GM21619 (cell line): ENCODE data around the gene KDM3B.
A peak's percentile ranks its signal among the peaks of the same experiment; 100 is the strongest.
"Not testable (repeated sequence)": the region's sequence is repeated elsewhere in the genome, so short reads cannot be mapped to it uniquely, and the experiment has no call there.

Experiments
- ATAC-seq: cut with Tn5 transposase; IDR thresholded peaks from one replicate; pipeline ENCODE4 v1.9.1; 2021; ENCODE audit not compliant: unreplicated experiment

KDM3B gene

GRCh38 chr5:138352071-138352721, at the start of gene KDM3B:
Gene KDM3B (plus strand): TSS chr5:138352685. CDS start chr5:138352796, 111 bp downstream.
- peak; percentile 52 for ATAC-seq

GRCh38 chr5:138303372-138303771, 49.1 kb upstream of the KDM3B start:
- no peak for ATAC-seq

GRCh38 chr5:138305797-138306196, 46.7 kb upstream of the KDM3B start:
- ATAC-seq: no peak

- no peak for ATAC-seq
Observed at GRCh38 chr5:138315751-138316278, 36.7 kb upstream of the KDM3B start.

GRCh38 chr5:138316355-138316754, 36.1 kb upstream of the KDM3B start:
- ATAC-seq: no peak

GRCh38 chr5:138318211-138318610, 34.3 kb upstream of the KDM3B start:
- ATAC-seq: not testable (repeated sequence)

GRCh38 chr5:138330813-138331448, 21.6 kb upstream of the KDM3B start:
- no peak for ATAC-seq

GRCh38 chr5:138331449-138332368, 20.8 kb upstream of the KDM3B start, which contains the start of gene CDC25C:
Gene CDC25C (minus strand): TSS chr5:138331804. CDS start chr5:138331180, 624 bp downstream.
- ATAC-seq: peak; percentile 100

- no peak for ATAC-seq
Observed at GRCh38 chr5:138334867-138335447, 17.5 kb upstream of the KDM3B start.

- ATAC-seq: peak; percentile 6
Observed at GRCh38 chr5:138336952-138337684, 15.4 kb upstream of the KDM3B start.

GRCh38 chr5:138337685-138338410, 14.6 kb upstream of the KDM3B start, which contains the start of gene FAM53C:
Gene FAM53C (plus strand): TSS chr5:138338266. CDS start chr5:138341336, 3,070 bp downstream.
- ATAC-seq: peak; percentile 83

GRCh38 chr5:138338411-138339090, 13.9 kb upstream of the KDM3B start:
- peak; percentile 3 for ATAC-seq

- no peak for ATAC-seq
Observed at GRCh38 chr5:138339091-138339456, 13.4 kb upstream of the KDM3B start.

- ATAC-seq: no peak
Observed at GRCh38 chr5:138339464-138339863, 13.0 kb upstream of the KDM3B start.

- no peak for ATAC-seq
Observed at GRCh38 chr5:138340008-138340407, 12.5 kb upstream of the KDM3B start.

GRCh38 chr5:138344887-138345622, 7.4 kb upstream of the KDM3B start:
- ATAC-seq: no peak

GRCh38 chr5:138346889-138347288, 5.6 kb upstream of the KDM3B start:
- no peak for ATAC-seq

GRCh38 chr5:138349852-138350562, 2.5 kb upstream of the KDM3B start:
- no peak for ATAC-seq
